NCI-H2029 treated with DMSO at 0.1 percent for 48 hours (cell line): ENCODE results near the gene RGS19.

Experiments
- DNase-seq: peaks from one replicate; lab custom pipeline; 2025; lab: John Stamatoyannopoulos, UW

Gene RGS19

GRCh38 chr20:64108731-64109681 is 29.7 kb upstream of the RGS19 start:
- DNase-seq, result no peak

GRCh38 chr20:64107736-64108457 is 28.6 kb upstream of the RGS19 start:
- no peak for DNase-seq

- no peak for DNase-seq
Measured at GRCh38 chr20:64106981-64107735, 27.8 kb upstream of the RGS19 start, which contains the start of gene NPBWR2. TSS of gene NPBWR2 (minus strand) at chr20:64107565. CDS start at chr20:64106831, 734 bp downstream.

- DNase-seq, result no peak
Measured at GRCh38 chr20:64106435-64106961, 27.2 kb upstream of the RGS19 start.

GRCh38 chr20:64105846-64106434 is 26.6 kb upstream of the RGS19 start:
- no peak for DNase-seq

- no peak for DNase-seq
Measured at GRCh38 chr20:64104667-64105451, 25.5 kb upstream of the RGS19 start.

GRCh38 chr20:64103871-64104666 is 24.8 kb upstream of the RGS19 start:
- DNase-seq, result no peak

- DNase-seq, result peak; percentile 5
Measured at GRCh38 chr20:64102647-64103354, 23.5 kb upstream of the RGS19 start.

GRCh38 chr20:64101731-64102621 is 22.7 kb upstream of the RGS19 start:
- no peak for DNase-seq

- DNase-seq, result no peak
Measured at GRCh38 chr20:64100946-64101688, 21.8 kb upstream of the RGS19 start.

- DNase-seq, result no peak
Measured at GRCh38 chr20:64100566-64100888, 21.2 kb upstream of the RGS19 start.

- DNase-seq, result no peak
Measured at GRCh38 chr20:64099880-64100565, 20.7 kb upstream of the RGS19 start.

- DNase-seq, result no peak
Measured at GRCh38 chr20:64099086-64099786, 19.9 kb upstream of the RGS19 start.

- no peak for DNase-seq
Measured at GRCh38 chr20:64098471-64099013, 19.2 kb upstream of the RGS19 start.

GRCh38 chr20:64096535-64096934 is 17.2 kb upstream of the RGS19 start:
- DNase-seq, result no peak

GRCh38 chr20:64095927-64096326 is 16.6 kb upstream of the RGS19 start:
- no peak for DNase-seq
